H9 (cell line): Measurements from ENCODE around the gene TSPAN2. TPM values are rescaled to one million over a fixed set of nuclear protein-coding genes. Genes with fewer than 3 reads are reported as not detected.

Experiments used
- DNase-seq: peaks from one replicate; pipeline ENCODE4 v3.0.0-alpha.2; 2017
- H2AFZ ChIP-seq: one replicate; pipeline ENCODE4 v1.6.1; 2013; ENCODE audit warnings: mild to moderate bottlenecking, low read length, control low read depth, moderate library complexity
- H2AK5ac ChIP-seq: 2 replicates; pipeline ENCODE4 v1.6.1; 2013; ENCODE audit warnings: low read length, control low read depth, mixed read lengths; ENCODE audit not compliant: insufficient read length
- H2BK120ac ChIP-seq: one replicate; pipeline ENCODE4 v1.6.1; 2013; ENCODE audit warnings: low read depth, mild to moderate bottlenecking, low read length, control low read depth, inconsistent platforms; ENCODE audit not compliant: poor library complexity, severe bottlenecking
- H2BK12ac ChIP-seq: 2 replicates; pipeline ENCODE4 v1.6.1; 2013; ENCODE audit warnings: low read length, control low read depth, mixed read lengths, low read depth; ENCODE audit not compliant: insufficient read length
- H2BK15ac ChIP-seq: 2 replicates; pipeline ENCODE4 v1.6.1; 2013; ENCODE audit warnings: low read depth, low read length, control low read depth
- H2BK20ac ChIP-seq: one replicate; pipeline ENCODE4 v1.6.1; 2013; ENCODE audit warnings: low read depth, mild to moderate bottlenecking, low read length, control low read depth, inconsistent platforms; ENCODE audit not compliant: poor library complexity, severe bottlenecking
- H2BK5ac ChIP-seq: 2 replicates; pipeline ENCODE4 v1.6.1; 2013; ENCODE audit warnings: low read length, control low read depth, mixed read lengths; ENCODE audit not compliant: insufficient read length
- H3K14ac ChIP-seq: 2 replicates; pipeline ENCODE4 v1.6.1; 2013; ENCODE audit warnings: low read length, control low read depth; ENCODE audit not compliant: insufficient read depth
- H3K18ac ChIP-seq: 2 replicates; pipeline ENCODE4 v1.6.1; 2013; ENCODE audit warnings: low read depth, mild to moderate bottlenecking, mixed read lengths, low read length, control low read depth; ENCODE audit not compliant: insufficient read length
- H3K23ac ChIP-seq: 2 replicates; pipeline ENCODE4 v1.6.1; 2013; ENCODE audit warnings: low read length, control low read depth, mixed read lengths, low read depth; ENCODE audit not compliant: insufficient read length
- H3K23me2 ChIP-seq: 2 replicates; pipeline ENCODE4 v1.6.1; 2013; ENCODE audit warnings: low read depth, mild to moderate bottlenecking, mixed read lengths, low read length, control low read depth; ENCODE audit not compliant: insufficient read length, poor library complexity, severe bottlenecking
- H3K27ac ChIP-seq: 2 replicates; pipeline ENCODE4 v1.5.1; 2013; ENCODE audit warnings: low read length, control low read depth, mixed read lengths, low read depth; ENCODE audit not compliant: insufficient read length
- H3K27me3 ChIP-seq: 2 replicates; pipeline ENCODE4 v1.6.1; 2013; ENCODE audit warnings: low read length, control low read depth, inconsistent platforms; ENCODE audit not compliant: insufficient read depth
- H3K4ac ChIP-seq: 2 replicates; pipeline ENCODE4 v1.6.1; 2013; ENCODE audit warnings: low read depth, mild to moderate bottlenecking, control low read depth, inconsistent platforms, low read length, moderate library complexity
- H3K4me1 ChIP-seq: 2 replicates; pipeline ENCODE4 v1.6.1; 2013; ENCODE audit warnings: low read length, control low read depth, inconsistent platforms; ENCODE audit not compliant: insufficient read depth
- H3K4me2 ChIP-seq: 2 replicates; pipeline ENCODE4 v1.6.1; 2013; ENCODE audit warnings: low read length, control low read depth, mixed read lengths; ENCODE audit not compliant: insufficient read length, insufficient read depth
- H3K56ac ChIP-seq: 2 replicates; pipeline ENCODE4 v1.6.1; 2013; ENCODE audit warnings: low read depth, mild to moderate bottlenecking, mixed read lengths, low read length, control low read depth; ENCODE audit not compliant: insufficient read length
- H3K79me1 ChIP-seq: 2 replicates; pipeline ENCODE4 v1.6.1; 2013; ENCODE audit warnings: low read depth, mild to moderate bottlenecking, moderate library complexity, low read length, control low read depth, inconsistent platforms; ENCODE audit not compliant: insufficient read depth, poor library complexity, severe bottlenecking
- H3K79me2 ChIP-seq: 2 replicates; pipeline ENCODE4 v1.6.1; 2013; ENCODE audit warnings: low read length, control low read depth, inconsistent platforms; ENCODE audit not compliant: insufficient read depth
- H3K9ac ChIP-seq: 2 replicates; pipeline ENCODE4 v1.6.1; 2013; ENCODE audit warnings: low read length, control low read depth, mixed read lengths; ENCODE audit not compliant: insufficient read length; ENCODE audit errors: extremely low read depth
- H3K9me3 ChIP-seq: one replicate; pipeline ENCODE4 v1.6.1; 2013; ENCODE audit warnings: low read depth, low read length, inconsistent platforms; ENCODE audit not compliant: control insufficient read depth
- H3T11ph ChIP-seq: one replicate; pipeline ENCODE4 v1.6.1; 2013; ENCODE audit warnings: mild to moderate bottlenecking, low read length, control low read depth, inconsistent platforms
- H4K20me1 ChIP-seq: one replicate; pipeline ENCODE4 v1.6.1; 2013; ENCODE audit not compliant: control insufficient read depth, insufficient read length, insufficient read depth
- H4K5ac ChIP-seq: 2 replicates; pipeline ENCODE4 v1.6.1; 2013; ENCODE audit warnings: low read depth, mild to moderate bottlenecking, mixed read lengths, low read length, control low read depth; ENCODE audit not compliant: insufficient read length
- H4K8ac ChIP-seq: replicated peaks from 2 replicates; pipeline ENCODE4 v1.6.1; 2013; ENCODE audit warnings: low read length, control low read depth, mixed read lengths, low read depth; ENCODE audit not compliant: insufficient read length
- H4K91ac ChIP-seq: 2 replicates; pipeline ENCODE4 v1.6.1; 2013; ENCODE audit warnings: low read depth, mild to moderate bottlenecking, moderate library complexity, mixed read lengths, low read length, control low read depth; ENCODE audit not compliant: insufficient read length
- H3K27ac Mint-ChIP-seq, 3 experiments: 2 replicates in 2 of 3; 3 replicates in 1 of 3; pipeline ENCODE4 v1.8.0; 2020 to 2021; ENCODE audit warnings: mixed read lengths in 3 of 3, mild to moderate bottlenecking in 1 of 3, moderate library complexity in 1 of 3
- H3K27me3 Mint-ChIP-seq: 2 replicates; pipeline ENCODE4 v1.8.0; 2021; ENCODE audit warnings: low read depth, mild to moderate bottlenecking, moderate library complexity, mixed read lengths
- H3K36me3 Mint-ChIP-seq, 3 experiments: 2 replicates in 2 of 3; 3 replicates in 1 of 3; pipeline ENCODE4 v1.8.0; 2020 to 2021; ENCODE audit warnings: low read depth in 3 of 3, mixed read lengths in 3 of 3; ENCODE audit not compliant: insufficient read depth in 1 of 3
- H3K4me1 Mint-ChIP-seq, 2 experiments: 2 replicates each; pipeline ENCODE4 v1.8.0; 2020; ENCODE audit warnings: mixed read lengths in 2 of 2
- H3K4me3 Mint-ChIP-seq, 2 experiments: 2 replicates in 1 of 2; 3 replicates in 1 of 2; pipeline ENCODE4 v1.8.0; 2020 to 2021; ENCODE audit warnings: mild to moderate bottlenecking in 2 of 2, mixed read lengths in 2 of 2, moderate library complexity in 1 of 2
- H3K9me3 Mint-ChIP-seq, 2 experiments: 2 replicates in 1 of 2; 3 replicates in 1 of 2; pipeline ENCODE4 v1.8.0; 2020; ENCODE audit warnings: mild to moderate bottlenecking in 2 of 2, mixed read lengths in 2 of 2, moderate library complexity in 1 of 2
- CTCF ChIP-seq: fragments of 200-600 bp; sonication (generic); conservative IDR thresholded peaks from 3 replicates; pipeline ENCODE4 v1.8.0; 2021; ENCODE audit warnings: antibody characterized with exemption, mild to moderate bottlenecking
- WGBS: extraction: QIAGEN DNeasy Blood & Tissue Kit; methylation state at CpG from one replicate; pipeline ENCODE4 v1.1.7; 2013; ENCODE audit warnings: missing lambda C conversion rate, low lambda C conversion rate, mixed read lengths; ENCODE audit not compliant: insufficient read length; ENCODE audit errors: extremely low coverage; 5-methylcytosine and 5-hydroxymethylcytosine counted together
- total RNA-seq: library from RNA; stranded (reverse); gene quantifications from 2 replicates; pipeline ENCODE4 v1.2.1, GENCODE V29; 2021

The TSPAN2 gene
- total RNA-seq, 1 experiment from 2014 or later: 10.8 TPM

- Mint-ChIP-seq H3K4me3 (no peak overlapping the region), H3K4me1 (peaks cover 0 to 3% of the 10 kb centered on the region in 2 experiments; a peak in 3 of 4 replicates), H3K27ac (no peak overlapping the region), H3K9me3 (no peaks in the 10 kb centered on the region), H3K36me3 (no peaks in the 10 kb centered on the region), H3K27me3 (no peaks in the 10 kb centered on the region)
- H3T11ph ChIP-seq: no peak overlapping the region
- no peak overlapping the region for H2AK5ac ChIP-seq
- H2AFZ ChIP-seq: no peak overlapping the region
- H3K27ac ChIP-seq: no peak overlapping the region
- H2BK12ac ChIP-seq: no peak overlapping the region
- no peak overlapping the region for H3K56ac ChIP-seq
- H4K5ac ChIP-seq: no peak overlapping the region
- no peaks in the 10 kb centered on the region for H3K9me3 ChIP-seq
- no peak overlapping the region for H3K14ac ChIP-seq
- no peak overlapping the region for H2BK5ac ChIP-seq
- no peaks in the 10 kb centered on the region for H3K79me2 ChIP-seq
- H3K79me1 ChIP-seq: no peaks in the 10 kb centered on the region
- H3K4ac ChIP-seq: no peak overlapping the region
- H3K23ac ChIP-seq: no peak overlapping the region
- H3K9ac ChIP-seq: no peak overlapping the region
- DNase-seq: no peak
- no peaks in the 10 kb centered on the region for H3K4me1 ChIP-seq
- no peak overlapping the region for H4K8ac ChIP-seq
- no peak overlapping the region for H2BK15ac ChIP-seq
- no peak overlapping the region for H2BK20ac ChIP-seq
- WGBS: no CpG with 5 or more reads among the region's 5 CpGs
- no peaks in the 10 kb centered on the region for H4K20me1 ChIP-seq
- H3K18ac ChIP-seq: no peak overlapping the region
- H2BK120ac ChIP-seq: no peak overlapping the region
- H3K4me2 ChIP-seq: no peak overlapping the region
- no peak for TF ChIP-seq CTCF
- H3K27me3 ChIP-seq: no peaks in the 10 kb centered on the region
- H4K91ac ChIP-seq: no peak overlapping the region
- no peaks in the 10 kb centered on the region for H3K23me2 ChIP-seq
Measured at GRCh38 chr1:115077286-115077983, 11.9 kb downstream of the TSPAN2 start.
